ENCODE data around the gene PARP12.
A peak's percentile ranks its signal among the peaks of the same experiment; 100 is the strongest.

The PARP12 gene

DNA sequence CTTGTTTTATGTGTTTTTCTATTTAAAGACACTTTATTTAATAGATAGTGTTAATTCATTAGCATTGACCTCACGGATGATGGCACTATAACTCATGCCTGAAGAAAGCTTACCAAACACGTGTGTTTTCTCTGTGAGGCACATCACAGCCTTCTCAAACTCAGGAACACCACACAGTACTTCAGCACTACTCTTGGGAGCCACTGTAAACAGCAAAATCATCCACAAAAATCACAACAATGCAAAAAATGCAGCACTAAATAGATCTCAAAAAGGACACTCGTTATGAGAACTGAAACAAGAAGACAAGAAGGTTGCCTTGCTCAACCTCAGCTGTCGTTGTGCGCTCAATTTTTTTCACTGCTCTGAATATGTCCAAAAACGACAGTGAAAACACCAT lies 12.0 kb upstream of the PARP12 start:
- H3K4me3 ChIP-seq (replicated peaks; ENCODE audit: low read depth, low read length), result no peak overlapping the region
- H3K36me3 ChIP-seq (ENCODE audit: control insufficient read depth, insufficient read depth, low read length), result no peaks in the 10 kb centered on the region
- TF ChIP-seq CTCF (IDR thresholded peaks at IDR 0.05; ENCODE audit: insufficient read depth, low read length, poor library complexity, severe bottlenecking), result no peak
- peaks cover 3% of the 10 kb centered on the region for H3K27me3 ChIP-seq (replicated peaks; ENCODE audit: control insufficient read depth, insufficient read depth, low read length)
- DNase-seq (ENCODE audit: extremely low read depth, insufficient read length), result no peak

GRCh38 chr7:140070546-140070945 lies 7.8 kb upstream of the PARP12 start:
- DNase-seq (ENCODE audit: extremely low read depth, insufficient read length), result no peak
- TF ChIP-seq CTCF (IDR thresholded peaks at IDR 0.05; ENCODE audit: insufficient read depth, low read length, poor library complexity, severe bottlenecking), result no peak
- Histone ChIP-seq H3K27me3 (replicated peaks; ENCODE audit: control insufficient read depth, insufficient read depth, low read length) (no peaks in the 10 kb centered on the region; the same call in 1 of the 2 replicates), H3K4me3 (replicated peaks; ENCODE audit: low read depth, low read length) (no peak overlapping the region), H3K36me3 (ENCODE audit: control insufficient read depth, insufficient read depth, low read length) (no peaks in the 10 kb centered on the region)

DNA sequence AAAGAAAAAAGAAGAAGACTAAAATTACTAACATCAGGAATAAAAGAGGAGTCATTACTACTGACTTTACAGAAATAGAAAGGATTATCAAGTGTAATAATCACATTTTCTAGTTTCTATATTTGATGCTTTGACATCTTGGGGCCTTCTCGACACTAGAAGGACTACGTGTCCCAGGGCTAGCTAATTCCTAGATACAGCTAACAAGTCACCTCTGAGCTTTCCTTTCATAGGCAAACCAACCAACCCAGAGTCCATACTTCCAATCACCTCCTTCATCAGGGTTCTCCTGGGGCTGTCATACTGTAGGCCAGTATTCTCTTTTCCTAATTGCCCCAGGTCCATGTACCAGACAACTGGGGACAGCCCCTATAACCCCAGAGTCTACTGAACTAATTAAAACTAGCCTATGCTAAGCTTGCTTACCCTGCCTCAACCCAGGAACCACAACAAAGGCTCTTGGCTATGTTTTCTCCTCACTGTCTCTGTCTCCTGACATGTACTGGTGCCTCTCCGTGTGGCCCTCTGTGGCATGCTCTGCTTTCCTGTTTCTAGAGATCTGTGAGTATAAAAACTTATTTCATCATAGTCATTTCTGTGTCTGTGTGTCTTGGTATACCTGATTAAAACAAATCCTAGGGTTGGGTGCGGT lies 6.7 kb upstream of the PARP12 start:
- no peaks in the 10 kb centered on the region for H3K36me3 ChIP-seq (ENCODE audit: control insufficient read depth, insufficient read depth, low read length)
- DNase-seq (ENCODE audit: extremely low read depth, insufficient read length), result no peak
- no peaks in the 10 kb centered on the region; the same call in 1 of the 2 replicates for H3K27me3 ChIP-seq (replicated peaks; ENCODE audit: control insufficient read depth, insufficient read depth, low read length)
- no peak overlapping the region for H3K4me3 ChIP-seq (replicated peaks; ENCODE audit: low read depth, low read length)
- TF ChIP-seq CTCF (IDR thresholded peaks at IDR 0.05; ENCODE audit: insufficient read depth, low read length, poor library complexity, severe bottlenecking), result no peak

DNA sequence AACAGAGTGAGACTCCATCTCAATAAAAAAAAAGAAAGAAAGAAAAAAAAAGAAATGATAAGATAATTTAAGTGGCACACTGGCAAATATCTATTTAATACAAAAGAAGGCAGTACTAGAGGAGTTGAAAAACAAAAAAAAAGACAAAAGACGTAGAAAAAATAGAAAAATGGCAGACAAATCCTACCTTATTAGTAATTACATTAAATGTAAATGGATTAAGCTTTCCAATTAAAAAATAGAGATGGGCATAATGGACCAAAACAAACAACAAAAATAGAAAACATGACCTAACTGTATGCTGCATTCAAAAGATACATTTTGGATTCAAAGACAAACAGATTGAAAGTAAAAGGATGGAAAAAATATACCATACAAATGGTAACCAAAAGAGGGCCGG lies 5.3 kb upstream of the PARP12 start:
- DNase-seq (ENCODE audit: extremely low read depth, insufficient read length), result no peak
- Histone ChIP-seq H3K27me3 (replicated peaks; ENCODE audit: control insufficient read depth, insufficient read depth, low read length) (no peaks in the 10 kb centered on the region), H3K36me3 (ENCODE audit: control insufficient read depth, insufficient read depth, low read length) (no peaks in the 10 kb centered on the region), H3K4me3 (replicated peaks; ENCODE audit: low read depth, low read length) (no peak overlapping the region)
- TF ChIP-seq CTCF (IDR thresholded peaks at IDR 0.05; ENCODE audit: insufficient read depth, low read length, poor library complexity, severe bottlenecking), result no peak

- Histone ChIP-seq H3K27me3 (replicated peaks; ENCODE audit: control insufficient read depth, insufficient read depth, low read length) (no peaks in the 10 kb centered on the region), H3K4me3 (replicated peaks; ENCODE audit: low read depth, low read length) (no peak overlapping the region), H3K36me3 (ENCODE audit: control insufficient read depth, insufficient read depth, low read length) (no peaks in the 10 kb centered on the region)
- DNase-seq (ENCODE audit: extremely low read depth, insufficient read length), result no peak
- TF ChIP-seq CTCF (IDR thresholded peaks at IDR 0.05; ENCODE audit: insufficient read depth, low read length, poor library complexity, severe bottlenecking), result no peak
These were observed 4.3 kb upstream of the PARP12 start for GRCh38 chr7:140067052-140067451.

GRCh38 chr7:140062118-140062527 lies 628 bp downstream of the PARP12 start:
- no peak for TF ChIP-seq CTCF (IDR thresholded peaks at IDR 0.05; ENCODE audit: insufficient read depth, low read length, poor library complexity, severe bottlenecking)
- H3K4me3 ChIP-seq (replicated peaks; ENCODE audit: low read depth, low read length), result peak overlapping the region; percentile 77
- H3K27me3 ChIP-seq (replicated peaks; ENCODE audit: control insufficient read depth, insufficient read depth, low read length), result no peaks in the 10 kb centered on the region
- peak; percentile 64 for DNase-seq (ENCODE audit: extremely low read depth, insufficient read length)
- H3K36me3 ChIP-seq (ENCODE audit: control insufficient read depth, insufficient read depth, low read length), result no peaks in the 10 kb centered on the region
